Measurements from ENCODE around the gene KCNJ2. TPM values are rescaled to one million over a fixed set of nuclear protein-coding genes. Genes with fewer than 3 reads are reported as not detected.

Gene KCNJ2
- total RNA-seq, 1 donor from 2014 or later: 2.6 TPM

GRCh38 chr17:70132505-70132904, 36.8 kb upstream of the KCNJ2 start:
- H3K4me1 Mint-ChIP-seq (ENCODE audit: low read depth): peaks cover 59% of the 10 kb centered on the region
- no peak for DNase-seq (ENCODE audit: low spot score, unreplicated experiment)
- no peaks in the 10 kb centered on the region for H3K27me3 Mint-ChIP-seq
- H3K36me3 Mint-ChIP-seq (ENCODE audit: insufficient read depth): peaks cover 12% of the 10 kb centered on the region
- no peak overlapping the region for H3K4me3 Mint-ChIP-seq (ENCODE audit: low read depth)
- peaks cover 10% of the 10 kb centered on the region for H3K9me3 Mint-ChIP-seq (ENCODE audit: low read depth)
- no peak overlapping the region for H3K27ac Mint-ChIP-seq
- no peak for TF ChIP-seq CTCF (IDR thresholded peaks at IDR 0.05; ENCODE audit: unreplicated experiment)

GRCh38 chr17:70134042-70134441, 35.3 kb upstream of the KCNJ2 start:
- Mint-ChIP-seq H3K27me3 (no peaks in the 10 kb centered on the region), H3K27ac (peak overlapping the region; percentile 81), H3K4me3 (ENCODE audit: low read depth) (no peak overlapping the region), H3K4me1 (ENCODE audit: low read depth) (peaks cover 71% of the 10 kb centered on the region), H3K9me3 (ENCODE audit: low read depth) (peaks cover 3% of the 10 kb centered on the region), H3K36me3 (ENCODE audit: insufficient read depth) (peaks cover 5% of the 10 kb centered on the region)
- TF ChIP-seq CTCF (IDR thresholded peaks at IDR 0.05; ENCODE audit: unreplicated experiment): no peak
- no peak for DNase-seq (ENCODE audit: low spot score, unreplicated experiment)

GRCh38 chr17:70134777-70135176, 34.6 kb upstream of the KCNJ2 start:
- H3K27ac Mint-ChIP-seq: peak overlapping the region; percentile 72
- peaks cover 3% of the 10 kb centered on the region for H3K9me3 Mint-ChIP-seq (ENCODE audit: low read depth)
- TF ChIP-seq CTCF (IDR thresholded peaks at IDR 0.05; ENCODE audit: unreplicated experiment): no peak
- no peak for DNase-seq (ENCODE audit: low spot score, unreplicated experiment)
- no peaks in the 10 kb centered on the region for H3K27me3 Mint-ChIP-seq
- peak overlapping the region; percentile 40 for H3K4me3 Mint-ChIP-seq (ENCODE audit: low read depth)
- peaks cover 5% of the 10 kb centered on the region for H3K36me3 Mint-ChIP-seq (ENCODE audit: insufficient read depth)
- peaks cover 78% of the 10 kb centered on the region for H3K4me1 Mint-ChIP-seq (ENCODE audit: low read depth)

- no peak for TF ChIP-seq CTCF (IDR thresholded peaks at IDR 0.05; ENCODE audit: unreplicated experiment)
- peak overlapping the region; percentile 50 for H3K27ac Mint-ChIP-seq
- peaks cover 3% of the 10 kb centered on the region for H3K9me3 Mint-ChIP-seq (ENCODE audit: low read depth)
- DNase-seq (ENCODE audit: low spot score, unreplicated experiment): no peak
- peaks cover 5% of the 10 kb centered on the region for H3K36me3 Mint-ChIP-seq (ENCODE audit: insufficient read depth)
- no peak overlapping the region for H3K4me3 Mint-ChIP-seq (ENCODE audit: low read depth)
- no peaks in the 10 kb centered on the region for H3K27me3 Mint-ChIP-seq
- H3K4me1 Mint-ChIP-seq (ENCODE audit: low read depth): peaks cover 66% of the 10 kb centered on the region
These were observed 33.2 kb upstream of the KCNJ2 start for GRCh38 chr17:70136131-70136530.

- H3K36me3 Mint-ChIP-seq (ENCODE audit: insufficient read depth): peaks cover 2% of the 10 kb centered on the region
- H3K4me3 Mint-ChIP-seq (ENCODE audit: low read depth): peak overlapping the region; percentile 28
- no peak for DNase-seq (ENCODE audit: low spot score, unreplicated experiment)
- H3K27ac Mint-ChIP-seq: peak overlapping the region; percentile 94
- H3K27me3 Mint-ChIP-seq: no peaks in the 10 kb centered on the region
- TF ChIP-seq CTCF (IDR thresholded peaks at IDR 0.05; ENCODE audit: unreplicated experiment): no peak
- H3K4me1 Mint-ChIP-seq (ENCODE audit: low read depth): peaks cover 58% of the 10 kb centered on the region
- H3K9me3 Mint-ChIP-seq (ENCODE audit: low read depth): no peaks in the 10 kb centered on the region
These were observed 31.7 kb upstream of the KCNJ2 start for GRCh38 chr17:70137451-70138230.

Measured in progenitor cell of endocrine pancreas (in vitro differentiated cells).